Urinary bladder (tissue), 4 donors: Measurements from ENCODE around the gene SMARCD2. TPM values are rescaled to one million over a fixed set of nuclear protein-coding genes. Genes with fewer than 3 reads are reported as not detected.

Experiments used
- DNase-seq: peaks from one replicate; pipeline ENCODE4 v3.0.0-alpha.2; 2015; ENCODE audit errors: extremely low spot score
- H3K27ac ChIP-seq: one replicate; pipeline ENCODE4 v1.5.1; 2013; ENCODE audit warnings: low read depth, mild to moderate bottlenecking, moderate library complexity
- H3K36me3 ChIP-seq: one replicate; pipeline ENCODE4 v1.6.1; 2013; ENCODE audit warnings: mild to moderate bottlenecking, moderate library complexity; ENCODE audit not compliant: insufficient read depth
- H3K4me1 ChIP-seq: one replicate; pipeline ENCODE4 v1.6.1; 2013; ENCODE audit warnings: mild to moderate bottlenecking, moderate library complexity; ENCODE audit not compliant: insufficient read depth
- H3K4me3 ChIP-seq: one replicate; pipeline ENCODE4 v1.5.1; 2013; ENCODE audit warnings: low read depth, low read length
- WGBS: extraction: QIAGEN DNeasy Blood & Tissue Kit; methylation state at CpG from one replicate; pipeline ENCODE4 v1.1.7; 2013; 5-methylcytosine and 5-hydroxymethylcytosine counted together
- polyA plus RNA-seq: library from polyadenylated mRNA; stranded (reverse); fragments of 200-250 nt; gene quantifications from one replicate; pipeline ENCODE4 v1.2.3, GENCODE V29; 2013
- small RNA-seq: library from RNA; depleted of rRNA; stranded (forward); fragments of <200 nt; gene quantifications from one replicate; pipeline ENCODE3, GENCODE V24; 2014
- total RNA-seq: library from RNA; depleted of rRNA; stranded (reverse); fragments of >200 nt; gene quantifications from one replicate; pipeline ENCODE4 v1.2.3, GENCODE V29; 2014
- donor health status: healthy with polysubstance abuse.
- donor health status: healthy.

Gene SMARCD2
- total and polyA plus RNA-seq, 2 donors, result 58.1 to 95.0 TPM

DNA sequence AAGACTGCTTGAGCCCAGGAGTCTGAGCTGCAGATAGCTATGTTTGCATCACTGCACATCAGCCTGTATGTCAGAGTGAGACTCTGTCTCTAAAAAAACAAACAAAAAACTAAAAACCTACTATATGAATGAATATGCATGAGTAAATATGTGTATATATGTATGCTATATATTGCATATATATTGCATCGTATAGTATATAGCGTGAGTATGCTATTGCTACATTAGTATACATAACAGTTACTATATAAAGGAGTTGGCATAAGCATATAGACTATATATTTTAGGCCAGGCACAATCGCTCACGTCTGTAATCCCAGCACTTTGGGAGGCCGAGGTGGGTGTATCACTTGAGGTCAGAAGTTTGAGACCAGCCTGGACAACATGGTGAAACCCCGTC is 52.4 kb downstream of the SMARCD2 start:
- H3K4me3 ChIP-seq, result no peak overlapping the region
- WGBS, result 92% methylated on average over 6 of the region's 6 CpGs
- H3K4me1 ChIP-seq, result no peaks in the 10 kb centered on the region
- H3K36me3 ChIP-seq, result no peaks in the 10 kb centered on the region
- no peak for DNase-seq
- no peak overlapping the region for H3K27ac ChIP-seq

DNA sequence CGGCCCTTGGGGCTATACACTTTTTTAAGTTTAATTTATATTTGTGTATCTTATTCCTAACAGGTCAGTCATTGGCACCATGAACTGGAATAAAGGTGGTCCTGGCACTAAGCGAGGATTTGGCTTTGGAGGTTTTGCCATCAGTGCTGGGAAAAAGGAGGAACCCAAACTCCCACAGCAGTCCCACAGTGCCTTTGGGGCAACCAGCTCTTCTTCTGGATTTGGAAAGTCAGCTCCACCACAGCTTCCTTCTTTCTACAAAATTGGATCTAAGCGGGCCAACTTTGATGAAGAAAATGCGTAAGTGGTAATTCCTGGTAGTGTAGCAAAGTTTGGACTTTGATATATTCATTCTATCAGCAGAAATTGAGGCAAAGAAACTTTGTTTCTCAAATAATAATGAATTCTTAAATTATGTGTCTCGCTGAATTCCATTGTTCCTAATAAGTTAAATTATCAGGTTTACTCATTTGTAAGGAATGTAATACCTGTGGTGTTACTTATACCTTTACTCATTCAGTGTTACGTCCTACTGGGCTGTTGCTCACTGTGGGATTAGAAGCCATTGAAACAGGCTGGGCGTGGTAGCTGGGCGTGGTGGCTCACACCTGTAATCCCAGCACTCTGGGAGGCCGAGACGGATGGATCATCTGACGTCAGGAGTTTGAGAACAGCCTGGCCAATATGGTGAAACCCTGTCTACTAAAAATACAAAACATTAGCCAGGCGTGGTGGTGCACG is 55.3 kb downstream of the SMARCD2 start:
- DNase-seq, result no peak
- no peak overlapping the region for H3K27ac ChIP-seq
- H3K4me3 ChIP-seq, result no peak overlapping the region
- no peaks in the 10 kb centered on the region for H3K4me1 ChIP-seq
- WGBS, result 96% methylated on average over 13 of the region's 13 CpGs
- no peaks in the 10 kb centered on the region for H3K36me3 ChIP-seq

DNA sequence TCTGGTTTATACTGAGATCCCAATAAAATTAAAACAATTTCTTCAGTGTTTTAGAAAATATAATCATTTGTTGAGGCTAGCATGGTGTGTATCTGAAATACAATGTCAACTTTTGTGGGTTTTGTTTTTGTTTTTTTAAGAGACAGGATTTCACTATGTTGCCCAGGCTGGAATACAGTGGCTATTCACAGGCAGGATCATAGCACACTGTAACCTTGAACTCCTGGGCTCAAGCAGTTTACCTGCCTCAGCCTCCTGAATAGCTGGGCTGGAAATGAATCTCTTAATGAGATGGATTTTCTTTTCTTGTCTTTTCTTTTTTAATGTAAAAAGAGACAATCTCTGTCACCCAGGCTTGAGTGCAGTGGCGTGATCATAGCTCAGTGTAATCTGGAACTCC is 56.4 kb downstream of the SMARCD2 start:
- H3K36me3 ChIP-seq, result no peaks in the 10 kb centered on the region

DNA sequence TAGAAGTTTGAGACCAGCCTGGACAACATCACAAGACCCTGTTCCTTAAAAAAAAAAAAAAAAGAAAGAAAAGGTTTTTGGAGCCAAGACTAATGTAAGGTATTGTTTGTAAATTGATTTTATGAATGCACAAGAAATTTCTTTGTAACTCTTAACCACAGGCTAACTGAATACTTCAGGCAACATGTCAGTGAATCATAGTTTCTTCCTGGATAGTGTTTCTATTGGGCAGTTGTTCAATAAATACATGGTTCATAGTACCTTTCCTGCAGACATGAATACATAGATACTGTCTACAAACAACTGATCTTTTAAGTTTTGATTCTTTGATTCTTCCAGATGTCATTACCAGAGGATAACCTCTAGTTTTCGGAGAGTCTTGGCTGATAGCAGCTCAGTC is 56.9 kb downstream of the SMARCD2 start:
- H3K4me1 ChIP-seq, result no peaks in the 10 kb centered on the region
- 87% methylated on average over 1 of the region's 1 CpG for WGBS
- no peak for DNase-seq

More for the DNA sequence above, 56.4 kb downstream of the SMARCD2 start:
- DNase-seq, result no peak
- no peak overlapping the region for H3K4me3 ChIP-seq
- no peaks in the 10 kb centered on the region for H3K4me1 ChIP-seq
- WGBS, result 100% methylated on average over 1 of the region's 1 CpG
- no peak overlapping the region for H3K27ac ChIP-seq

DNA sequence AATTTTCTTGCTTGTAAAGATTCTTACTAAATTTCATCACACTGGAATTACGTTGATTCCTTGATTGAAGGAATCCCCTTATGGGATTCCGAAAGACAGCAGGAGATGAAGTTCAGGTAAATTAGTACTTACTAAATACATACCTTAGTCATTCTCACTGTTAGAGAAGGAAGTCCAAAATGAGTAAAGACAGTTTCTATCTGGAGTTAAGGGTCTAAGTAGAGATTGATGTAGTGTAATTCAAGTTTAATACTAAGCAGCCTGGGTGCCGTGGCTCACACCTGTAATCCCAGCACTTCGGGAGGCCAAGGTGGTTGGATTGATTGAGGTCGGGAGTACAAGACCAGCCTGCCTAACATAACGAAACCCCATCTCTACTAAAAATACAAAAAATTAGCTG is 59.0 kb downstream of the SMARCD2 start:
- 84% methylated on average over 6 of the region's 6 CpGs for WGBS
- no peak for DNase-seq
- no peak overlapping the region for H3K27ac ChIP-seq
- no peaks in the 10 kb centered on the region for H3K4me1 ChIP-seq
- H3K4me3 ChIP-seq, result no peak overlapping the region
- no peaks in the 10 kb centered on the region for H3K36me3 ChIP-seq

More for the DNA sequence above, 56.9 kb downstream of the SMARCD2 start:
- Histone ChIP-seq H3K27ac (no peak overlapping the region), H3K36me3 (no peaks in the 10 kb centered on the region), H3K4me3 (no peak overlapping the region)

Small RNA genes lying within 50 kb of the gene (small RNA-seq; reads per million reads assigned to genes)
- not detected for gene AC040958.1

Other genes starting within 250 kb of the SMARCD2 start
- gene TACO1, start 241.8 kb downstream of the SMARCD2 start, total RNA-seq, result 6.7 TPM
- 18.0 TPM for gene TACO1, start 241.8 kb downstream of the SMARCD2 start, polyA plus RNA-seq
- gene MAP3K3, start 220.3 kb downstream of the SMARCD2 start, total RNA-seq, result 40.5 TPM
- gene MAP3K3, start 220.3 kb downstream of the SMARCD2 start, polyA plus RNA-seq, result 40.9 TPM
- gene LIMD2, start 142.6 kb downstream of the SMARCD2 start, total RNA-seq, result 9.4 TPM
- gene LIMD2, start 142.6 kb downstream of the SMARCD2 start, polyA plus RNA-seq, result 12.0 TPM
- 41.7 TPM for gene STRADA, start 100.9 kb downstream of the SMARCD2 start, total RNA-seq
- 24.9 TPM for gene STRADA, start 100.9 kb downstream of the SMARCD2 start, polyA plus RNA-seq
- gene CCDC47, start 69.1 kb downstream of the SMARCD2 start, total RNA-seq, result 63.6 TPM
- 53.8 TPM for gene CCDC47, start 69.1 kb downstream of the SMARCD2 start, polyA plus RNA-seq
- gene DDX42, start 68.5 kb downstream of the SMARCD2 start, total RNA-seq, result 138 TPM
- gene DDX42, start 68.5 kb downstream of the SMARCD2 start, polyA plus RNA-seq, result 67.3 TPM
- 25.2 TPM for gene PSMC5, start 15.3 kb downstream of the SMARCD2 start, total RNA-seq
- gene PSMC5, start 15.3 kb downstream of the SMARCD2 start, polyA plus RNA-seq, result 183 TPM
- 27.1 TPM for gene FTSJ3, start 15.0 kb downstream of the SMARCD2 start, total RNA-seq
- 38.0 TPM for gene FTSJ3, start 15.0 kb downstream of the SMARCD2 start, polyA plus RNA-seq
- gene CSH2, start 31.0 kb upstream of the SMARCD2 start, total RNA-seq, result not detected
- not detected for gene CSH2, start 31.0 kb upstream of the SMARCD2 start, polyA plus RNA-seq
- not detected for gene GH2, start 39.3 kb upstream of the SMARCD2 start, total RNA-seq
- gene GH2, start 39.3 kb upstream of the SMARCD2 start, polyA plus RNA-seq, result not detected
- 0.42 TPM for gene CSH1, start 53.9 kb upstream of the SMARCD2 start, total RNA-seq
- gene CSH1, start 53.9 kb upstream of the SMARCD2 start, polyA plus RNA-seq, result not detected
- not detected for gene CSHL1, start 68.6 kb upstream of the SMARCD2 start, total RNA-seq
- not detected for gene CSHL1, start 68.6 kb upstream of the SMARCD2 start, polyA plus RNA-seq
- not detected for gene GH1, start 76.2 kb upstream of the SMARCD2 start, total RNA-seq
- gene GH1, start 76.2 kb upstream of the SMARCD2 start, polyA plus RNA-seq, result 0.11 TPM
- gene CD79B, start 89.6 kb upstream of the SMARCD2 start, total RNA-seq, result 1.3 TPM
- 7.2 TPM for gene CD79B, start 89.6 kb upstream of the SMARCD2 start, polyA plus RNA-seq
- 1.6 TPM for gene SCN4A, start 130.2 kb upstream of the SMARCD2 start, total RNA-seq
- 0.65 TPM for gene SCN4A, start 130.2 kb upstream of the SMARCD2 start, polyA plus RNA-seq
- 0.42 TPM for gene PRR29, start 155.7 kb upstream of the SMARCD2 start, total RNA-seq
- gene PRR29, start 155.7 kb upstream of the SMARCD2 start, polyA plus RNA-seq, result 0.34 TPM
- 29.0 TPM for gene ICAM2, start 177.9 kb upstream of the SMARCD2 start, total RNA-seq
- gene ICAM2, start 177.9 kb upstream of the SMARCD2 start, polyA plus RNA-seq, result 38.3 TPM